Measurements from ENCODE around the gene REG1B.

- TF ChIP-seq CTCF (conservative IDR thresholded peaks at IDR 0.05 in 1 of 2, IDR thresholded peaks at IDR 0.05 in 1 of 2; ENCODE audit: low read depth in 1 of 2, low read length in 2 of 2) (no peak), EZH2 (IDR thresholded peaks at IDR 0.05; ENCODE audit: low read length, missing control alignments) (no peak)
These were observed 1.5 kb downstream of the REG1B start for GRCh38 chr2:79086255-79086654.
